Stimulated activated CD8-positive, alpha-beta memory T cell treated with anti-CD3 and anti-CD28 coated beads, Interleukin-7, amount 100 ng/mL, for 1 hour (primary cell): ENCODE measurements around the gene ASTL.
"Not testable (repeated sequence)": the region's sequence is repeated elsewhere in the genome, so short reads cannot be mapped to it uniquely, and the experiment has no call there.

Source experiments
- DNase-seq, 2 donors: peaks; one replicate each; pipeline ENCODE4 v3.0.0-alpha.2; 2020; ENCODE audit warnings: low read depth in 2 of 2

Gene ASTL

GRCh38 chr2:96146153-96146880 is 8.0 kb upstream of the ASTL start:
- no peak for DNase-seq

DNA sequence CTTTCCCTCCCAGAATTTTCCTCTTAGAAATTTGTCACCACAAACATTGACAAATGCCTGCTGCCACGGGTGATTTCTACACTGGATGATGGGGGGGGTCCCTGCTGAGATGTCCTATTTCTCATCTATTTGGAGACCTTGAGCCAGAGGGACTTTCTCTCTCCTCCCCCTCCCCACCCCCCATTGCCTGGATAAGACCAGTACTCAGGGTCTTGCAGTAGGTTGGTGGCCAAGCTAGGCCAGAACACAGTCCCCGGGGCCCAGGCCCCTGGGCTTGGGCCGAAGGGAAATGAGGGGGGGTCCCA is 7.5 kb upstream of the ASTL start:
- no peak for DNase-seq

DNA sequence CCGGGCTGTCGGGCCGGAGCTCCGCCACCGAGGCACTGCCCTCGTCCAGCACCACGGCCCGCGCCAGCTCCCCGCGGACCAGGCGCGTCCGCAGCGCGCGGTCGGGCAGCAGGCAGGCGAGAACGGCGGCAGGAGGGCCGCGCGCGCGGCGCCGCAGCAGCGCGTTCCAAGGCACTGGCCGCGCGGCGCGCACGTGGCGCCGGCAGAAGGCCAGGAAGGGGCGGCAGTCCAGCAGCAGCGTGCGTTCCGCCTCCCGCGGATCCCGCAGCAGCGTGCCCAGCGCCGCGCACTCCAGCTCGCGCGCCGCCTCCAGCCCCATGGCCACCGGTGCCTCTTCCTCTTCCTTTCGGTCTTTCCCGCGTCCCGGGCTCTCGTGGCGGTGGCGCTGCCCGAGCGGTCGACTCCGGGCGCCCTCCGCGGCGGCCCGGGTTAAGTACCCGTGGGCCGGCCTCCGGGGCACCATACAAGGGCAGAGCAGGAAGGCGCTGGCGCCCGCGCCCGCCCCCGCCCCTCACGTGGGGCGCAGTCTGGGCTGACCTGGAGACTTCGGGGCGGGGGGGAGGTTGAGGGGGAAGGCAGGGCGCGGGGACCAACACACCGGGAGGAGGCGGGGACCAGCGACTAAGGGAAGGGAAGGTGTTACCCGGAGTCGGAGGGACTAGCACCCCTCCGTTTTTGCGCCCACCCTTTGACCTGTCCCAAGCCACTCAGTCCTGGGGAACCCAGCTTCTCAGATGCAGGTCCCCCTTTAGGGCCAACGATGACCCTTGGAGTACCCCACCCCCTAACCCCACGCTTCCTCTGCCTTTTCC is 6.9 kb upstream of the ASTL start, which contains the start of gene DUSP2:
Gene DUSP2 (minus strand): TSS at position 405 of the 812 bp plus-strand sequence. CDS start 86 bp downstream, at position 319.
- peak; percentile 81 to 83 for DNase-seq

GRCh38 chr2:96144481-96145035 is 6.3 kb upstream of the ASTL start:
- no peak for DNase-seq

DNA sequence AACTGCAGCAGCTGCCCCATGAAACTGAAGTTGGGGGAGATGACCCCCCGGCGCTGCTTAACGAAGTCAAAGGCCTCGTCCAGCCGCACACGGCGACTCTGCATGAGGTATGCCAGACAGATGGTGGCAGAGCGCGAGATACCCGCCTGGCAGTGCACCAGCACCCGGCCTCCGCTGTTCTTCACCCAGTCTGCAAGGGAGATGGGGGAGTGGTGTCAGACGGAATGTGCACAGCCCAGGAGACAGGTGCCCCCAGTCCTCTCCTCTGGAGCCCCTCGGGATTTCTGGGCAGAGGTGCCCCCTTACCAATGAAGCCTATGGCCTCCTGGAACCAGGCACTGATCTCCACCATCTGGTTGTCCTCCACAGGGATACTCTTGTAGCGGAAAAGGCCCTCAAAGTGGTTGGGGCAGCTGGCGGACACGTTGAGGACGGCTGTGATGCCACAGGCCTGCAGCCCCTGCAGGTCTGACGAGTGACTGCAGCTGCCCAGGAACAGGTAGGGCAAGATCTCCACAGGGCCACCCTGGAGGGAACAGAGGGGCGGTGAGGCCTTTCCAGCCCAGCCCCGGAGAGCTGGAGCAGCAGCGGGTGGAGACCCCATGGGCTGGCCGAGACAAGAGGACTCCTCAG is 5.7 kb upstream of the ASTL start:
- no peak for DNase-seq

- no peak for DNase-seq
Observed at GRCh38 chr2:96143231-96143847, 5.0 kb upstream of the ASTL start.

- no peak for DNase-seq
Observed at GRCh38 chr2:96142217-96143113, 4.2 kb upstream of the ASTL start.

DNA sequence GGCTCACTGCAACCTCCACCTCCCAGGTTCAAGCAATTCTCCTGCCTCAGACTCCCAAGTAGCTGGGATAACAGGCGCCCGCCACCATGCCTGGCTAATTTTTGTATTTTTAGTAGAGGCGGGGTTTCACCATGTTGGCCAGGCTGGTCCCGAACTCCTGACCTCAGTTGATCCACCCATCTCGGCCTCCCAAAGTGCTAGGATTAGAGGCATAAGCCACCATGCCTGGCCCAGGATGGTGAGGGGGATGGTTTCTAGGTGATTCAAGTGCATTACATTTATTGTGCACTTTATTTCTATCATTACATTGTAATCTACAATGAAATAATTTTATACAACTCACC is 3.3 kb upstream of the ASTL start:
- not testable (repeated sequence) for DNase-seq

GRCh38 chr2:96140941-96141623 is 2.8 kb upstream of the ASTL start:
- no peak for DNase-seq

DNA sequence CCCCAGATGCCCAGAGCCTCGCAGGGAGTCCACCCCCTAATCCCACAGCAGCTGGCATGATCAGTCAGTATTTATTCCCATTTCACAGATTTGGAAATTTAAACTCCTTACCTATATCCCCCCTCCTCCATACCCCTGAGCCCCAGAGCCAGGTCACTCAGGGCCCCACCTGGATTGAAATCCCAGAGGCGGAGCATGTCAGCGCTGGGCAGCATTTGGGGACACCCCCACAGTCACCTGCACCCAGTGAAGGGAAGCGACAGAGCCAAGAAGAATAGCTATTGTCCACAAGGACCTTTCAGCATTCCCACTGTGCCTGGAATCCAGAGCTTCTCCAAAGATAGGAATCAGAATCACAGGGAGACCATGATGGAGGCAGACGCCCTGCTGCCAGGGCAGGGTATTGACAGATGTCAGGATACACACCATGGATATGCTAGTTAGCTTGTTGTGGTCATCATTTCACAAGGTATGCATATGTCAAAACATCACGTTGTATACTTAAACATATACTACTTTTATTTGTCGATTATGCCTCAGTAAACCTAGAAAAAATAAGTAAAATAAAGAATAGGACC is 968 bp upstream of the ASTL start:
- DNase-seq = no peak

DNA sequence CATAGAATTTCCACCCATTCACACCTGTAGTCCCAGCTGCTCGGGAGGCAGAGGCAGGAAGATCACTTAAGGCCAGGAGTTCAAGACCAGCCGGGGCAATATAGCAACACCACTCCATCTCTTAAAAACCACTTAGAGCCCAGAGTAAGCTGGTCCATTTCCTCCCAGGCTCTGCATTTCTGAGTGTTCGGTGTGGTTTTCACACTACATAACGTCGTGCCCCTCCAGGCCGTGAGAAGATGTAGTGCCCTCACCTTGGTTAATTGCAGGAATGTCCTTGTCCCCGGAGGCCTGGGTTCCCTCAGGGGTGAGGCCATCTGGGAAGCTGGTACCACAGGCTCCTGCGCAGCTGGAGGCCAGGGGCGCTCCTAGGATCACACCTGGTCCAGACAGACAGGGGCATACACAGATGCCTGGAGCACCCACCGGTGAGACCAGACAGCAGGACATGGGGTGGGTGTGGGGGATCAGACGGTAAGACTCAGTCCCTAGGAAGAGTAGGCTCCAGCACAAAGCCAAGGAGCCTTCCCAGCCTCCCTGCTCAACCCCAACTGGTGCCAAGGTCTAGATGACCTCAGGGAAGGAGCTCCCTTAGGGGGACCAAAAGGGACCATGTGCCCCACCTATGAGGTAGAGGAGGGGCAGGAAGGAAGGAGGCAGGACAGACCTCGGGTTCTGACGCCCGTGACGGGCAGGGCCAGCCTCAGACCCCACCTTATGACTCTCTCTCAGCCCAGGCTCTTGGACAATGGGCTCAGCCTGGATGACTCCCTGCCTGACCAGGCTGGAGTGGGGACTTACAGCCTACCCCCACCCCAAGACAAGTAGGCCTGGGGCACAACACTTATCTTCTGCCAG is 752 bp downstream of the ASTL start:
- DNase-seq = no peak

DNA sequence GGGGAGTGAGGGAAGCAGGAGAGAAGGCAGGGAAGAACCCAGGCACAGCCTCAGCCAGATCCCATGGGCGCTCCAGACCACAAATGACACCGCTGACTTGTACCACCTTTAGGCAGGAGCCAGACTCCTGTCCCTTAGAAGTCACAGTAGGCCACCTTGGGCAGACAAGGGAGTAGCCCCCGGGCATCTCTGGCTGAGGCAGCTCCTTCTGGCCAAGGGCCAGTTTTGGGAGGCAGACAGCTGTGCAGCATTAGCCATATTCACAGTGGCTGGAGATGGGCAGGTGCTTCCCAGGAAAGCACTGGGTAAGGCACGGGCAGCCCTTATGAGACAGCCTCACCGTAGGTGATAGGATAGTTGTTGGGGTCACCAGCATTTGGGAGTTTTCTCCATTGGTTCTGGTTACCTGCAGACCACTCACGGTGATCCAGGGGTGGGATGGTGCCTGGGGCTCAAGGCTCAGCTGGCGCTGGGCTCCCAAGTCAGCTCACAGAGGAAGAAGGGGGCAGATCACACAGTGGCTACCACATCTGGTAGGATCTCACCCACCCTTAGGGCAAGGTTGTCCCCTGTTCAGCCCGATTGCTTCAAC is 2.1 kb downstream of the ASTL start:
- no peak for DNase-seq

DNA sequence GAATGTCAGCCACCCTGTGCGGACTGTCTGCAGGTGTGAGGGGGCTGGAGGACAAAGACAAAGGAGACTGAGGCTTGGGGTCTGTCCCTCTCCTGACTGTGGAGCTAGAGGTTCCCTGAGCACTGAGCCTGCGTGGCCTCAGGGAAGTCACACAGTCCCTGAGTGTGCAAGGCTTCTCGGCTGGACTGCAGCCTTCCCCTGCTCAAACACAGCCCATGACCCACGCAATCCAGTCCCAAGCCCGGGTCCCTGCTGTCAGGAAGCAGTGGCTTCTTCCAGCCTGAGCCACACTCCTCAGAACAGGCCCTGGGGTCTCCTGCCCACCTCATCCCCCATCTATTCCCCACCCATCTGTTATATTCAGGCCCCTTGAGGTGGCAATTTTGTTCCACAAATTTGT is 2.7 kb downstream of the ASTL start:
- DNase-seq = no peak

GRCh38 chr2:96135171-96135570 is 3.1 kb downstream of the ASTL start:
- no peak for DNase-seq

- DNase-seq = no peak
Observed at GRCh38 chr2:96134421-96134820, 3.9 kb downstream of the ASTL start.

GRCh38 chr2:96131813-96132745 is 6.2 kb downstream of the ASTL start:
- no peak for DNase-seq

GRCh38 chr2:96131152-96131812 is 7.0 kb downstream of the ASTL start:
- no peak for DNase-seq
